GM12874 (cell line): Measurements from ENCODE around the gene SLC33A1.

ENCODE experiments used
- CTCF ChIP-seq: IDR thresholded peaks from 2 replicates; pipeline ENCODE4 v1.5.1; 2011; ENCODE audit warnings: low read depth, mild to moderate bottlenecking, control low read depth, low read length, moderate library complexity; ENCODE audit not compliant: insufficient read depth

Gene SLC33A1

DNA sequence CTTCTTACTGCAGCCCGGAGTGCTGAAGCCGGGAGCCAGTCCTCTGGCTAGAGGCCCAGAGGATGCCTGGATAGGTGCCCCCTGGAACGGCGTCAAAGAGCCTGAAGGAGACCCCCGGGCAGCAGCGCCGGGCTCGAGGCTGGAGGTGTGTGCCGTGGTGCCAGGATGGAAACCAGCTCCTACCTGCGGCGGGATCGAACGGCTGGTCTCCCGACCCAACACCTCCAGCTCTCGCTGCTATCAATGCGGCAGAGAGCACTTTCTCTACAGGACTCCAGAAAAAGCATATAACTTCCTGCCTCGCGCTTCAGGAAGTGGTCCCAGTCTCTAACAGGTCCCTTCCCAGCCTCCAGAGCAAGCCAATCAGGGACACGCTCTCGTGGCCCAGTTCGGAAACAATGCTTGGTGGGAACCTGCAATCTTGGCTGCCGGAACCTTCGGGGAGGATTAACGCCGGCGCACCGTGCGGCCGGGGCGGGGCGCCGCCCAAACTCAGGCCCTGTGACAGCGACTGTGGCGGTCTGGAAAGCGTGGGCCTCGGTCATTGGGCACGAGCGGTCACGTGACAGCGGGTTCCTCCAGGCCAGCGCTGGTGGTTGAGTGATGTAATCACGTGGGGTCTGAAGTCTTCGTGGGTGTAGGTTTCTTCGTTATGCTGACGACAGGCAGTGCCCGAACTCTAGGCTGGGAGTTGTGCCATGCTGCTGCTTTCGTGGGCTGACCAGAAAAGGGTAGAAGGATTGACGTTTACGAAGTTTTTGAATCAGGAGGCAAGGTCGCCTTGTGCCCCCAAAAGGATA lies at the start of gene SLC33A1:
Gene SLC33A1 (minus strand): TSS at position 287 of the 800 bp plus-strand sequence. CDS start 430 bp downstream, outside the sequence.
- TF ChIP-seq CTCF: no peak

DNA sequence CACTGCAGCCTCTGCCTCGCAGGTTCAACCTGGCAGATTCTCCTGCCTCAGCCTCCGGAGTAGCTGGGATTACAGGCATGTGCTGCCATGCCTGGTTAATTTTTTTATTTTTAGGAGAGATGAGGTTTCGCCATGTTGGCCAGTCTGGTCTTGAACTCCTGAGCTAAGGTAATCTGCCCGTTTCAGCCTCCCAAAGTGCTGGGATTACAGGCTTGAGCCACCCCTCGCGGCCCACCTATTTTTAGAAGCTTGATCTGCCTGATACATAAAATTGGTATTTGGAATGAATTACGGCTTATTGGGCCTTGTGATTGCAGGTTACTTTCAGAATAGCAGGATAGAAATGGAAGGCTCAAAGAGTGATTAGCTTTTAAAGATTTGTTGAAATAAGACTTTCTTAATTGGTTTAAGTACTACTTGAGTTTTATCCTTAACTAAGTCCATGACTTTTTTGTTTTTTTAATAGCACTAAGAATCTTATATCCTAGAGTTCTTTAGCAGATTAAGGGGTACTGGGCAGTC lies 41.2 kb upstream of the SLC33A1 start:
- no peak for TF ChIP-seq CTCF

GRCh38 chr3:155891321-155891720 lies 37.1 kb upstream of the SLC33A1 start:
- TF ChIP-seq CTCF: no peak

DNA sequence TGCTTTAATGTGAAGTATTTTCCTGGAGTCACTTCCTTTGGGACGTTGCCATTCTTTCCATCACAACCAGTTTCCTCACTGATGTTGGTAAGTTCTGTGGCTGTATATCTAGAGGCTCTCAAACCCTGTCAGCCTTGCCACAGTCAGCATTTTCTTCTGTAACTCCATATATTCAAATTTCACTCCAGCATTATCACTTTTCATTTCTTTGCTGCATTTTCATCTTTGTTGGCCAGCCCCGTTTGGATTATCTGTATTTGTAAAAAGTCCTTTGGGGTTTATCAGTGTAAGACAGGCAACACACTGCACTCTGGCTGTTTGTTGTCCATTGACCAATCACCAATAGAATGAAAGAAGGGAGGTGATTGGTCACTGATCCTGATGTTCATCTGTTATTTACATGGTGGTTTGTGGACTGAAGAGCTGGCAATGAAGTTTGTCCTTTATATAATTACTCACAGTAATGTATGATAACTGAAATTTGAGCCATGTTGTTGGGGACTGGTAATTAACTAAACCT lies 36.5 kb upstream of the SLC33A1 start:
- no peak for TF ChIP-seq CTCF

DNA sequence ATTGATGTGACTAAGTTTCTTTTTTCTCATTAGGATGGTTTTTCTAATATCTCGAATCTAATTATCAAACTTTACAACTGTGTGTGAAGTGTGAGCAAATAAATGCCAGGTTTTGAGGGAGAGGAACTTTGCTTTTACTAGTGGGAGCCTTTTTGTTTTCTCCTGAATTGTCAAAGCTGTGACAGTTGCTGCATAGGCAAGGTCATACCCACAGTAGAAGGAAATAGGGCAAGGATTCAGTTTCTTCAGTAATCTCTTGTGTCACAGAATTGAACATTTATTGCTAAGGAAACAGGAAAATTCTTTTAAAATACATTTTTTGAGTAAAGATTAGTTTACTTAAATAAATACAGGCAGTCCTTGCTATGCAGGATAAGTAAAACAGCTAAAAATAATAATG lies 35.7 kb upstream of the SLC33A1 start:
- TF ChIP-seq CTCF: no peak

GRCh38 chr3:155889212-155889611 lies 35.0 kb upstream of the SLC33A1 start:
- TF ChIP-seq CTCF: no peak

GRCh38 chr3:155886915-155887314 lies 32.7 kb upstream of the SLC33A1 start:
- no peak for TF ChIP-seq CTCF
